ENCODE measurements around the gene SLC36A3.

SLC36A3 gene

GRCh38 chr5:151298063-151298855, 5.3 kb downstream of the SLC36A3 start:
- no peak for DNase-seq (ENCODE audit: low read depth)

GRCh38 chr5:151296974-151297373, 6.6 kb downstream of the SLC36A3 start:
- DNase-seq (ENCODE audit: low read depth), result no peak

GRCh38 chr5:151296478-151296830, 7.1 kb downstream of the SLC36A3 start:
- DNase-seq (ENCODE audit: low read depth), result no peak

GRCh38 chr5:151295791-151296477, 7.6 kb downstream of the SLC36A3 start:
- DNase-seq (ENCODE audit: low read depth), result no peak

GRCh38 chr5:151295138-151295537, 8.4 kb downstream of the SLC36A3 start:
- DNase-seq (ENCODE audit: low read depth), result no peak

GRCh38 chr5:151293624-151294023, 9.9 kb downstream of the SLC36A3 start:
- no peak for DNase-seq (ENCODE audit: low read depth)

GRCh38 chr5:151288180-151288579, 15.4 kb downstream of the SLC36A3 start:
- no peak for DNase-seq (ENCODE audit: low read depth)

GRCh38 chr5:151286246-151286645, 17.3 kb downstream of the SLC36A3 start:
- no peak for DNase-seq (ENCODE audit: low read depth)

- DNase-seq (ENCODE audit: low read depth), result no peak
Measured at GRCh38 chr5:151285683-151286082, 17.9 kb downstream of the SLC36A3 start.

GRCh38 chr5:151284392-151284967, 19.1 kb downstream of the SLC36A3 start:
- no peak for DNase-seq (ENCODE audit: low read depth)

GRCh38 chr5:151283120-151283825, 20.3 kb downstream of the SLC36A3 start:
- no peak for DNase-seq (ENCODE audit: low read depth)

GRCh38 chr5:151281001-151281639, 22.4 kb downstream of the SLC36A3 start:
- DNase-seq (ENCODE audit: low read depth), result no peak

GRCh38 chr5:151280443-151280842, 23.1 kb downstream of the SLC36A3 start:
- no peak for DNase-seq (ENCODE audit: low read depth)

GRCh38 chr5:151278845-151279244, 24.7 kb downstream of the SLC36A3 start:
- DNase-seq (ENCODE audit: low read depth), result no peak

GRCh38 chr5:151275803-151276202, 27.8 kb downstream of the SLC36A3 start:
- no peak for DNase-seq (ENCODE audit: low read depth)

GRCh38 chr5:151274666-151275065, 28.9 kb downstream of the SLC36A3 start:
- DNase-seq (ENCODE audit: low read depth), result no peak

GRCh38 chr5:151271336-151271735, 32.2 kb downstream of the SLC36A3 start:
- no peak for DNase-seq (ENCODE audit: low read depth)

GRCh38 chr5:151270599-151270998, 33.0 kb downstream of the SLC36A3 start:
- no peak for DNase-seq (ENCODE audit: low read depth)

- DNase-seq (ENCODE audit: low read depth), result no peak
Measured at GRCh38 chr5:151267491-151268260, 35.9 kb downstream of the SLC36A3 start.

- no peak for DNase-seq (ENCODE audit: low read depth)
Measured at GRCh38 chr5:151264113-151264512, 39.5 kb downstream of the SLC36A3 start.

GRCh38 chr5:151262532-151262931, 41.0 kb downstream of the SLC36A3 start:
- no peak for DNase-seq (ENCODE audit: low read depth)

All from stimulated activated CD8-positive, alpha-beta memory T cell treated with anti-CD3 and anti-CD28 coated beads, Interleukin-12 subunit alpha, Interleukin-12 subunit beta, amount 100 ng/mL, for 4 hours (primary cell).